GM19193 (cell line): Measurements from ENCODE around the gene AZIN2.

Source experiments
- POLR2A ChIP-seq: IDR thresholded peaks from 4 replicates; pipeline ENCODE4 v1.6.1; 2011; ENCODE audit not compliant: insufficient read depth, insufficient read length; ENCODE audit errors: extremely low read depth

The AZIN2 gene

DNA sequence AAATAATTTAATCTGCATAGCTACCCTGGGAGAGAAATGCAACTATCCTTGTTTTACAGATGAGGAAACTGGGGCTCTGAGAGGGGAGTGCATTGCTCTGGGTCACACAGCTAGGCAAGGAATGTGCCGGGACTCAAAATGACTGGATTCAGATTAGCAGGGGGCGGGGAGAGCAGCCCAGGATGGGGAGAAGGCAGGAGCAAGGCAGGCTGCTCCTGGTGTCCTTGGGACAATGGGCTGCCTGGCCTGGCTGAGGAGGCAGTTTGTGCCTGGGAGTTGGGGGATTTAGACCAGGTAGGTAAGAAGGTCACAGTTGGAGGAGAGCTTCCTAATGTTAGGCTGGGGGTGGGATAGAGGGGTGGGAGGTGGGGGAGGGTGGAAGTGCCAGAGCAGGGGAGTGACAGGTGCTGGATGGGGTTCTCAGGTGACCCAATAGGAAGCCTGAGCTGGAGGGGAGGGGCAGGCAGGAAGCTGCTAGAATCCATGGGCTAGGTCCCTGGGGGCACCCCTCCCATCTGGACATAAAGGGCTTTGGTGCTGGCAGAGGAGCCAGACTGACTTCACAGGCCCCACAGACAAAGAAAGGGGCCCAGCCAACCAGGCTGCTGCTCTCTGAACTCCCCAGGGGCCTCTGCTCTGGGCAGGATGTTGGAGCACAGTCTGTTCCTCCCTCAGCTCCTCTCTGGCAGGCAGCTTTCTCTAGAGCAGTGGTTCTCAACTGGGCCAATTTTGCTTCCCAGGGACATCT lies 71.9 kb downstream of the AZIN2 start:
- TF ChIP-seq POLR2A: no peak

DNA sequence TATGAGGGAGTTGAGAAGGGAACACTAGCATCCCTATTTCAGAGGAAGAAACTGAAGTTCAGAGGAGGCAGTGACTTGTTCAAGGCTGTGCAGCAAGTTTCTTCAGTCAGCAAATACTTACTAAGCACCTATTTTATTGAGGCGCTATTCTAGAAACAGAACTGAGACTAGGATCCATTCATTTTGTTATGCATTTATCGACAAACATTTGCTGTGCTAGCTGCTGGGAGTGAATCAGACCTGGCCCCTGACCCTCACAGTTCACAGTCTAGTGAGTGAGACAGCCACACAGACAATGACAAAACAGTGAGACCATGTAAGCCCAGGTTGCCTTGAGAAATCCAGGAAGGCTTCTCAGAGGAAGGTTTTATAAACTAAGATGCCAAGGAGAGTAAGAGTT lies 72.7 kb downstream of the AZIN2 start:
- TF ChIP-seq POLR2A: no peak

DNA sequence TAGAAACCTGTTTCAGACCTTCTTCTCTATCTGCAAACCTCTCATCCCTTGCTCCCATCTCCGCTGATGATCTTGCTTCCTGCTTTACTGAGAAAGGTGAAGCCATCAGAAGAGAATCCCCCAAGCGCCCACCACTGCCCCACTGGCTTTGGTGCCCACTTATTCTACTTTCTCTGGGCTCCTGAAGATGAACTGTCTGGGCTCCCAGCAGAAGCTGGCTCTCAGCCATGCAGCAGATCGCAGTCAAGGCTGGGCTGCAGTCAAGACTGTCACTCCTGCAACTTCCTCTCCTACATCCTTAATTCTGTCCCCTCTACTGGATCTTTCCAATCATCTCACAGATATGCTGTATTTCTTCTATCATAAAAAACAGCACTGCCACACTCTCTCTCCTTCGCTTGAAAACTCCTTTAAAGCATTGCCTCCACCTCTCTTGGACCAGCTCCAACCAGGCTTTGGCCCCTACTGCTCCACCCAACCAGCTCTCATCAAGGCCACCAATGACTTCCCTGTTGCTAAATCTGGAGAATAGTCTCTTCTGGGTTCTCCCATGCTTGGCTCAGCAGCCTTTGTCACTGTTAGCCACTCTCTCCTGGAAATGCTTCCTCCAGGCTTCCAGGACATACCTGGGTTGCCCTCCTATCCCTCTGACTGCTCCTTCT lies 75.1 kb downstream of the AZIN2 start:
- TF ChIP-seq POLR2A: no peak

DNA sequence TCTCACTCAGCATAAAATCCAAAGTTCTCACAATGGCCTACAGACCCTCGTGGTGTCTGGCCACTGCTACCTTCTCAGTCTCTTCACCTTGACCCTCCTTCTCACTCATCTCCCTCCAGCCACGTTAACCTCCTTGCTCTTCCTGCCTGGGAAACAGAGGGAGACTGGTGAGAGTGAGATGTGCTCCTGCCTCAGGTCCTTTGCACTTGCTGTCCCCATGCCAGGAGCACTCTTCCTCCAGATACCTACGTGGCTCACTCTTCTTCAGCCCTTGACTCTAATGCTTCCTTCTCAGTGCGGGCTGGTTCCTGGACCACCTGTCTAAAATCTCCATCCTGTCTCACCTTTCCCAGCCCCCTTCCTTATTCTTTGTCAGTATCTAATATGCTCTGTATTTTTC lies 76.2 kb downstream of the AZIN2 start:
- no peak for TF ChIP-seq POLR2A

DNA sequence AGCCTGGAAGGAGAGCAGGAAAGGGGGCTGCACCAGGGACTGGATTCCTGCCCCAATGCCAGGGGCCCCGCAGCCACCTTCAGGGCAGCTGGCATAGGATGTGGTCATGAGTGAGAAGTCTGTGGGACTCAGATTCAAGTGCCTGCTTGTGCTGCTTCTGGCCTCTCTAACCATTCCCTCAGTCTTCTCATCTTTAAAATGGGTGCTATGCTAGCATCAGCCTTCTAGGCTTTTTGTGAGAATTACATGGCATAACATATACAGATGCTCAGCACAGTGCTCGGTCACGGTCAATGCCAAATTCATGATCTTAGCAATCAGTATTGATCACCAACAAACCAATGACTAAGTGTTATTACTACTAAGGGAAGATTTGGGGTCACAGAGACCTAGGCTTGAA lies 77.4 kb downstream of the AZIN2 start:
- TF ChIP-seq POLR2A: no peak

DNA sequence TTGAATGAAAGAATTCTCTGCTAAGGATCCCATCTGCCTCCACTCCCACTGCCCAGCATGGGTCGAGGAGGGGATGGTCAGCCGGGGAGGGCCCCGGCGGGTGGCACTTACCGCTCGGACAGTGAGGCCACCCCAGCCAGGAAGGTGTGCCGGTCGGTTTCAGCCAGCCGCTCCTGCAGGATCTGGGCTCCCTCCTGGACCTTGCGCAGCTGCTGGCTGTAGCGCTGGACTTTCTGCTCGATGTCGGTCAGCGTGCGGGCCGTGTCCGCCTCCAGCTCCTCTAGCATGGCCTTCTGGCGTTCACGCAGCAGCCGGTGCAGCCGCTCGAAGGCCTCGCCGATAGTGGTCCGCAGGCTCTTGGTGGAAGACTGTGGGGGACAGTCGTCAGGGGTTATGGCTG lies 78.6 kb downstream of the AZIN2 start:
- TF ChIP-seq POLR2A: no peak

DNA sequence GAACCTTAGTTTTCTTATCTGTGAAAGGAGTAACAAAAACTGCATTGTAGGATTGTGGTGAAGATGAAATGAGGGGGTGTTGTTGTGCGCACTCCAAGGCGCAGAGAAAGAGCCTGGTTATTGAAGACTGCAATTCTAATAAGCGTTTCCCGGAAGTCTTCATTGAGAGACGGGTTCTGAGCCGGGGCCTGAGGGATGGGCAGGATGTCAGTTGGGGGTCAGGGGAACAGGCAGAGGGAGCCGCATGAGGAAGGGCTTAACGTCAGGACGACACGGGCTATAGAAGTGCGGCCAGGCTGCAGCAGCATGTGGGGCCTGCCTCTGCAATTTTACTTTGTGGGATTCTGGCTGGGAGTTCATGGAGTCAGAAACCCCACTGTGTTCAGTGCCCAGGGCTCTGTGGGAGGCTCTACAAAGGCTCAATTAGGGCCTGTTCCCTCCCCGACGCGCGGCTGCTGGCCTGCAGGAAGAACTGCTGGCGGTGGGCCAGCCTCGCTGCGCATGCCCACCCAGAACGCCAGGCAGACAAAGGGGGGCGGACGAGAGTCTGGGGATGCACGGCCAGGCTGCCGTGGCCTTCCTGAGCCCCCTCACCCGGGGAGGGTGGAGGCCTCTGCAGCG lies 80.2 kb downstream of the AZIN2 start:
- no peak for TF ChIP-seq POLR2A

DNA sequence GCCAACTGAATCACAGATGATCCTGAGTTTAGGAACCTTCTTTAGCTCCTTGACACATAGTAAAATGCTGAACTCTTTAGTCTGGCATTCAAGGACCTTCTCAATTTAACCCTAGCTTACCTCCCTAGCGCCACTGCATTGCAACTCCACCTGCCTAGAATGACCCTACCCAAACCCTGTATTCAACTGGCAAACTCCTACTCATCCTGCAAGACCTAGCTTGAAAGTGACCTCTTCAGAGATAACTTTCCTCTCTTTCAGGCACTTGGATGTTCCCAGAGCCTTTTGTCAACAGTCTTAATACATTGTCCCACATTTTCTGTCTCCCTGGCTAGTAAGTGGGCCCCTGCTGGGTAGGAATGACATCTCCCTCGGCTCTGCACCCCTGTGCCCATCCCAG lies 81.2 kb downstream of the AZIN2 start:
- no peak for TF ChIP-seq POLR2A

DNA sequence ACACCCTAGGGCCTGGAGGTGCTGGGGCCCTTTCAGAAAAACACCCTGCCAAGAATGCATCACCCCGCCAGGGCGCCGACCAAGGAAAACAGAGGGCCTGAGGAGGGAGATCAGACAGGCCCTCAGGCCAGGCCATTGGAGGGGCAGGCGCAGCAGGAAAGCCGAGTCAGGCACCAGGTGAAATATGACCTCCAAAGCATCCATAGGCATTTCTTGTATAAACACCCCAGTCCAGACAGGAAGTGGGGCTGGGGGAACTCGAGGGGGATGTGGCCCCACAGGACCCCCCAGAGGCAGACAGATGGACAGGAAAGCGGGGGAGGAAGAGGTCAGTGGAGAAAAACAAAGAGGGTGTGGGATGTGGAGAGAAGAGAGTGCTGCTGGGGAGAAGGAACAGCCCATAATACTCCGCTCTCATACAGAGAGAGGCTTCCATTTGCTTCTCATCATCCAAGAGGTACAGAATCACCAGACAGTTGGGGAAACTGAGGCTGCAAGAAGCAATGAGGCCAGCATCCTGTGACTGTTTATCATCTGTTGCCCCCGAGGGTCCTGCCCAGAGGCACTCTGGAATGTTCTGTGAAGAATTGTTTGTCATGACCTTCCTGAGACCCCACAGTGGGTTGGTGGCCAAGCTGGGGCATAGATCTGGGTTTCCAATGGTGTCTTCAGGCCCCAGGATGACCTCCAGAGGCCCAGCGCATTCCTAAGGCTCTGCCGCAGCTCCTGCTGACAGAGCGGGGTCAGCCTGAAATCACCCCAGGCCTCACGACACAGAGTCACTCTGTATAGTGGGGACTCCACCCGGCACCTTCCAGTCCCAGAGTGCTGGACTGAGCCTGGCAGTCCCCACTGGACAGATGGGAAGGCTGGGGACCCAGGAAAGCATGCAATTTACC lies 82.9 kb downstream of the AZIN2 start:
- no peak for TF ChIP-seq POLR2A

DNA sequence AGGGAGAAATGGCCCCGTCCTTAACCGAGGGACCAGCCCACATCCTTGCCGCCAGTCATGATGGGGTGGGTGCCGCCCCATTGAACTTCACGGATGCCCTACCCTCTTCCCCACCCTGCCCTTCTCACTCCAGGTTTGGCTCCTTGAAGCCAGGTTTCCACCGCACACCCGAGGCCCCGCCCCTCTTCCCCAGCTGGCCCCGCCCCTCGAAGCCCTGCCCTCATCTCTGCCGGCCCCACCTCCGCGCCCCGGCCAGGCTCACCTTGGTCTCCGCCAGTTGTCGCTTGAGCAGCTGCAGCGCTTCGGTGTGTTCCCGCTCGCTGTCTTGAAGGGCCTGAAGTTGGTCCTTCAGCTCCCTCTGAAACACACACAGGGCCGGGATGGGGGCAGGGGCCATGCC lies 84.3 kb downstream of the AZIN2 start:
- no peak for TF ChIP-seq POLR2A

DNA sequence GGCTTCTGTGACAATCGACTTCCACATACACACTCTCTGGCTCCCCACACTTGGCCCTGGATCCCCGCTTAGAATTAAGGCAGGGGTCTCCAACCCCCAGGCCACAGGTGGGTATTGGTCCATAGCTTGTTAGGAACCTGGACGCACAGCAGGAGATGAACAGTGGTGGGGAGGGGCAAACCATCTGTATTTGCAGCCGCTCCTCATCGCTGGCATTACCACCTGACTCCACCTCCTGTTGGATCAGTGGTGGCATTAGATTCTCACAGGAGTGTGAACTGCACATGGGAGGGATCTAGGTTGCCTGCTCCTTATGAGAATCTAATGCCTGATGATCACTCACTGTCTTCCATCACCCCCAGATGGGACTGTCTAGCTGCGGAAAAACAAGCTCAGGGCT lies 84.9 kb downstream of the AZIN2 start:
- TF ChIP-seq POLR2A: no peak

DNA sequence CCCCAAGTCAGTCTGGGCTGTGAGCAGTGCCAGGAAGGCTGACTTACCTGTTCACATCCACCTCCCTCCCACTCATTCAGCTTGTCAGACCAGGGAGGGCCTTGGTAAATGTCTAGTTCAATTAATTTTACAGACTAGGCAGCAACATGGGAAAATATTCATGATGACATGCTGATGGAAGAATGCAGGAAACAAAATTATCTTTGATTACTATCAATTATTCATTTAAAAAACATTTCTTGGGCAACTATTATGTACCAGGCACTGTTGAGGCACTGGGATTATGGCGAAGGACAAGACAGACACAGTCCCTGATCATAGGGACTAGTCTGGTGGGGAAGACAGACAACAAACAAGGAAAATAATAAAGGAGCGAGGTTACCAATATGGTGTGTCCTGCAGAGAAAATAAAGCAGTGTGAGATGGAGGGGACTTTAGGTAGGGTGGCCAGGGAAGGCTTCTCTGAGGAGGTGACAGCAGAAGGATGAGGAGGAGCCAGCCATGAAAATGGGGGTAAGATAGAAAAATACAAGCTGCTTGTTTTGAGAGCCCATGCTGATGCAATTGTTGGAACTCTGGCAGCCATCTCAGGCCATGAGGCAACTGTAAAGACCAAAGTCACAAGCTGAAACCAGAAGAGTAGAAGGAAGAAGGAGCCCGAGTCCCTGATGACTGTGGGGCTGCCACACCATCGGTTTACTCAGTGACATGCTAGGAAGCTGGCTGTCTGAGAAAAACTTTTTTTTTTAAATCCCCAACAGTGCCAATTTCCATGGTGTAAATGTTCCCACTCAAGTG lies 86.9 kb downstream of the AZIN2 start:
- TF ChIP-seq POLR2A: no peak

DNA sequence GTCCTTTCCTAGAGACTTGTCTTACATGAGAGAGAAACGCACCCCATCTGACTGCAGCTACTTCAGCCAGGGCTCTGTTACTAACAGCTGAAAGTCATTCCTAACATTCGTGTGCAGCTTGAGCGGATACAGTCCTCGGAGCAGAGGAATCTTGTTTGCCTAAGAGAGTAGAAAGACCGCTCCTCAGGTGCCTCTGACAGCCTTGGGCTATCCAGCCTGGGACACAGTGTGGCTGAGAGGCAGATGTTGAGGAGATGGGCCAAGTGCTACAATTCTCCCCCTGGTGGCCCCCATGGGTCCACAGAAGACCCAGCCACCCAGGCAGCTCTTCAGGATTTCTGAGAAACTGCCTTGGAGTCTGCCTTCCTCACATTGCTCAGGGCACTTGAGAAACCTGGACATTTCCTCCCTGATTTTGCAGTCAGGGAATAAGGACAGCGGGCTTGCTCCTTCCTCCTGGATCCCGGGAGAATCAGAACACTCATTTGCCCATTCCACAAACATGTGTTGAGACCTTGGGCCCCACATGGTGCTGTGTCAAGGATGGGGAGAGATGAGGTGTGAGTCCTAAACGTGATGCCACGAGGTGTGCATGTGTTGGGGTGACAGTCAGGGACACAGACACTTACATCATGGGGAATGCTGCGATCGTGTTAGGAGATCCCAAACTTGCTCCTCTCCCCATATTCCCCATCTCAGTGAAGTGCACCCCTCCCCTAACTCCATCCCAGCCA lies 87.8 kb downstream of the AZIN2 start:
- no peak for TF ChIP-seq POLR2A
